ENCODE measurements around the gene LAMA4.

The LAMA4 gene

DNA sequence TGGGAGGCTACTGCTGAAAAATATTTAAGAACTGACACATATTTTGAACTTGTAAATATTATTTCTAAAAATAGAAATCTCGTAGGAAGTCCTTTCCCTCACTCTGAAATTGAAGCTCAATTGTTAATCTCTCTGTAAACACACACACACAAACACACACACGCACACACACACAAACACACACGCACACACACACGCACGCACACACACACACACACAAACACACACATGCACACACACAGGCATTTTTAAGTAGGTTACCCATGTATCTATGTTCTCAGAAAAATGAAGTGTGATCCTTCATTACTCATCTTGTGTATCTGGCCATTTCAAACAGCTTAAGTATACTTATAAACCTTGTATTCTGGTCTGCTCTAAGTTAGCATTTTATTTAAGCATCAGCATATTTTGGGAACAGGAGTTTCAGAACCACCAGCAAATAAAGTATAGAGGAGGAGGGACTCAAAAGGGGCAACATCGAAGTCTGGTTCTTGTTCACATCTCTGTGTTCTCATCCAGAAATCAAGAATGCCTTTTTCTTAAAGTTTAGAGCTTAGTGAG lies 188.9 kb downstream of the LAMA4 start:
- no peak for DNase-seq

GRCh38 chr6:112062966-112063365 lies 191.4 kb downstream of the LAMA4 start:
- no peak for DNase-seq

DNA sequence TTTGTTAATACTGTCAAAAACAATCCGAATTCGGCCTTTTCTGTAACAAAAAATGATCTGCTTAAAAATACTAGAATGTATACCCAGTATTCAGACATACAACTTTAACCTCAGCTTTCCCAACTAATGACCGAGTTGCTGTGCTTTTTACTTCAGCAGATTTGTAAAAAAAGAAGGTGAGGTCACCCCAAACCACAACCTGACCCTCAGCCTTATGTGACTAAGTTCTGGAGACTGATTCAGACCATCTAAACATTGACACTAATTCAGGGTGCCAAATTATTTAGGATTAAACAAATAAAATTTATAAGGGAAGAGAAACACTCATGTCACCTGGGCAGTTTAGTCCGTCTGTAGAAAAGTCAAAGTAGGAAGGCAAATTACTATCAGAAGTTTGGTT lies 192.8 kb downstream of the LAMA4 start:
- DNase-seq = no peak
